GM12878 (cell line): ENCODE data around the gene ZNF804A. TPM values are rescaled to one million over a fixed set of nuclear protein-coding genes. Genes with fewer than 3 reads are reported as not detected.
"Not testable (repeated sequence)": the region's sequence is repeated elsewhere in the genome, so short reads cannot be mapped to it uniquely, and the experiment has no call there.

Source experiments
- ATAC-seq: fragments of 200-7000 bp; cut with Tn5 transposase; 3 replicates; pipeline ENCODE4 v1.9.1; 2020; ENCODE audit warnings: mild to moderate bottlenecking, moderate library complexity
- BruUV-seq: library from RNA; stranded (reverse); fragments of 400-500 nt; replicated peaks from 2 replicates; lab custom pipeline; 2021; lab: Mats Ljungman, UMichigan
- CTCF ChIA-PET: fragments of 300-600 bp; sonication (Branson Sonifier 250); formaldehyde crosslinking; extraction: SDS; loops from one replicate; lab custom pipeline; 2021; ENCODE audit warnings: inconsistent platforms; lab: Yijun Ruan, JAX
- POLR2A ChIA-PET: fragments of 350-600 bp; formaldehyde crosslinking; extraction: SDS; loops from one replicate; lab custom pipeline; 2021; ENCODE audit warnings: inconsistent platforms; lab: Charles Lee
- RAD21 ChIA-PET: fragments of 300-600 bp; sonication (Branson Sonifier 250); formaldehyde crosslinking; loops from one replicate; lab custom pipeline; 2023; ENCODE audit warnings: antibody characterized with exemption; ENCODE audit not compliant: unreplicated experiment; lab: Charles Lee
- SMC1A ChIA-PET: fragments of 300-600 bp; sonication (Branson Sonifier 250); formaldehyde crosslinking; loops from one replicate; lab custom pipeline; 2023; ENCODE audit not compliant: unreplicated experiment, uncharacterized antibody; lab: Charles Lee
- DNase-seq: peaks from one replicate; pipeline ENCODE4 v3.0.0-alpha.2; 2011; ENCODE audit warnings: low read depth, low spot score
- FAIRE-seq: peaks from 3 replicates; lab custom pipeline; 2011; peaks lifted over from hg19 to GRCh38; lab: Jason Lieb, UNC
- H2AFZ ChIP-seq: 2 replicates; pipeline ENCODE4 v1.6.0; 2011; ENCODE audit warnings: low read depth, low read length, control low read depth; ENCODE audit not compliant: control insufficient read depth
- H3K27ac ChIP-seq: 2 replicates; pipeline ENCODE4 v1.5.1; 2011; ENCODE audit warnings: control low read depth; ENCODE audit not compliant: control insufficient read depth, insufficient read depth
- H3K27me3 ChIP-seq, 2 experiments: replicated peaks in 1 of 2; 2 replicates each; pipeline versions ENCODE4 v1.6.0 to v1.6.1; 2011; ENCODE audit warnings: low read length in 1 of 2; ENCODE audit not compliant: control insufficient read depth in 2 of 2, insufficient read depth in 2 of 2
- H3K36me3 ChIP-seq, 2 experiments: 2 replicates each; pipeline ENCODE4 v1.5.1; 2011; ENCODE audit warnings: low read length in 1 of 2; ENCODE audit not compliant: control insufficient read depth in 2 of 2, insufficient read depth in 2 of 2
- H3K4me1 ChIP-seq: 2 replicates; pipeline ENCODE4 v1.6.1; 2011; ENCODE audit warnings: mild to moderate bottlenecking, low read length, moderate library complexity, mixed read lengths; ENCODE audit not compliant: control insufficient read depth, insufficient read depth
- H3K4me2 ChIP-seq: 2 replicates; pipeline ENCODE4 v1.6.0; 2011; ENCODE audit warnings: control low read depth; ENCODE audit not compliant: control insufficient read depth, insufficient read depth
- H3K4me3 ChIP-seq: fragments of 200-600 bp; sonication (generic); 2 replicates; pipeline ENCODE4 v1.5.1; 2016
- H3K79me2 ChIP-seq: 2 replicates; pipeline ENCODE4 v1.6.0; 2011; ENCODE audit warnings: low read length; ENCODE audit not compliant: control insufficient read depth, insufficient read depth
- H3K9ac ChIP-seq: 2 replicates; pipeline ENCODE4 v1.8.0; 2011; ENCODE audit warnings: low read length, control low read depth, mixed read lengths; ENCODE audit not compliant: control insufficient read depth, insufficient read depth
- H3K9me3 ChIP-seq: replicated peaks from 3 replicates; pipeline ENCODE4 v1.5.1; 2011; ENCODE audit warnings: mild to moderate bottlenecking, low read length; ENCODE audit not compliant: control insufficient read depth, insufficient read depth
- H4K20me1 ChIP-seq: 2 replicates; pipeline ENCODE4 v1.6.0; 2011; ENCODE audit not compliant: control insufficient read depth, insufficient read depth
- IRF4 ChIP-seq: IDR thresholded peaks from 2 replicates; pipeline ENCODE4 v1.6.1; 2011; ENCODE audit warnings: low read depth, low read length
- RAD51 ChIP-seq: fragments of 450-650 bp; IDR thresholded peaks from 2 replicates; pipeline ENCODE4 v1.6.1; 2016; ENCODE audit warnings: moderate library complexity, mild to moderate bottlenecking, inconsistent platforms
- WGBS: methylation state at CpG from one replicate; pipeline ENCODE4 v1.1.6; 2016; ENCODE audit warnings: low lambda C conversion rate; ENCODE audit not compliant: insufficient replicate concordance, insufficient coverage; ENCODE audit errors: missing lambda C conversion rate; 5-methylcytosine and 5-hydroxymethylcytosine counted together
- in situ Hi-C: fragments of 300-500 bp; cut with MboI; formaldehyde crosslinking; loops from 9 replicates; pipeline ENCODE4 v1.14.3; 2018; ENCODE audit warnings: mixed read lengths
- intact Hi-C: fragments of 100-400 bp; cut with micrococcal nuclease; formaldehyde crosslinking; loops from one replicate; pipeline ENCODE4 v1.14.2; 2022; ENCODE audit not compliant: unreplicated experiment
- polyA plus RNA-seq, 11 experiments: library from polyadenylated mRNA; depleted of rRNA in 4 of 11; unstranded in 6 of 11; stranded (reverse) in 5 of 11; fragments of >200 nt; fragmentation: Nextera tagmentation in 4 of 11; fragmentation: Illumina TruSeq in 1 of 11; extraction: Ambion mirVana in 4 of 11; extraction: Trizol in 1 of 11; gene quantifications; 1 replicate in 1 of 11; 2 replicates in 10 of 11; pipeline versions ENCODE4 v1.2.1 to v1.2.3, GENCODE V29; 2011 to 2016; ENCODE audit warnings: inconsistent platforms in 2 of 11, missing spikeins in 2 of 11, low read depth in 1 of 11
- total RNA-seq, 4 experiments: library from RNA; depleted of rRNA in 3 of 4; stranded (reverse); fragments of >200 nt in 3 of 4; fragmentation: Illumina TruSeq in 1 of 4; extraction: Trizol in 1 of 4; gene quantifications; 2 replicates each; pipeline versions ENCODE4 v1.2.1 to v1.2.3, GENCODE V29; 2013 to 2021

ZNF804A gene
- total and polyA plus RNA-seq, 10 of the 15 experiments (the other 5 are each of a cell fraction or from before 2014, with no cell fraction given) = 0.19 to 2.3 (median 1.4) TPM

GRCh38 chr2:184756885-184757284, 158.6 kb downstream of the ZNF804A start:
- SMC1A ChIA-PET = no interaction called here
- RAD21 ChIA-PET = no interaction called here
- POLR2A ChIA-PET = no interaction called here
- Histone ChIP-seq H3K4me3 (no peak overlapping the region), H3K9me3 (no peaks in the 10 kb centered on the region), H2AFZ (no peak overlapping the region), H3K36me3 (no peaks in the 10 kb centered on the region), H3K27me3 (no peaks in the 10 kb centered on the region), H3K9ac (no peak overlapping the region), H3K79me2 (no peaks in the 10 kb centered on the region), H3K4me2 (no peak overlapping the region), H4K20me1 (no peaks in the 10 kb centered on the region), H3K4me1 (no peaks in the 10 kb centered on the region), H3K27ac (no peak overlapping the region)
- in situ Hi-C loops (no loop called here), intact Hi-C loops (no loop called here)
- 25% methylated on average over 2 of the region's 2 CpGs for WGBS
- FAIRE-seq (no peak), DNase-seq (no peak), ATAC-seq (no peak)
- CTCF ChIA-PET = no interaction called here
- BruUV-seq = no TSS peak
- no peak for TF ChIP-seq IRF4
- TF ChIP-seq RAD51 = peak; percentile 82; the same call in 1 of the 2 replicates

- ATAC-seq, H3K4me3 ChIP-seq, RAD21 ChIA-PET, H3K9ac ChIP-seq, DNase-seq, H3K36me3 ChIP-seq, BruUV-seq, intact Hi-C loops, H2AFZ ChIP-seq, H3K9me3 ChIP-seq, FAIRE-seq, H3K79me2 ChIP-seq, H3K27me3 ChIP-seq, H3K4me2 ChIP-seq, SMC1A ChIA-PET, POLR2A ChIA-PET, H3K4me1 ChIP-seq, in situ Hi-C loops, H3K27ac ChIP-seq, CTCF ChIA-PET, H4K20me1 ChIP-seq: not testable (repeated sequence)
- 63% methylated on average over 6 of the region's 6 CpGs for WGBS
Observed at GRCh38 chr2:184759557-184760255, 161.4 kb downstream of the ZNF804A start.
